Astrocyte of the spinal cord (primary cell): ENCODE data around the gene HIGD1B.

Source experiments
- DNase-seq: peaks from one replicate; pipeline ENCODE4 v3.0.0; 2011; ENCODE audit warnings: low read depth, low spot score
- H3K4me3 ChIP-seq: 2 replicates; pipeline ENCODE4 v1.5.1; 2011; ENCODE audit warnings: low read depth, mild to moderate bottlenecking, low read length, moderate library complexity
- in situ Hi-C: cut with HindIII; loops from 2 replicates; pipeline ENCODE4 v1.10.0; 2017; ENCODE audit warnings: low sequenced_read_pairs
- TF ChIP-seq, protein P1 (sequence below): IDR thresholded peaks from 2 replicates; pipeline ENCODE4 v1.5.1; 2012; ENCODE audit warnings: low read depth, mild to moderate bottlenecking, low read length, inconsistent platforms

The HIGD1B gene

GRCh38 chr17:44848961-44849489 is 1.3 kb downstream of the HIGD1B start:
- no peak for DNase-seq
- in situ Hi-C loops, result no loop called here
- TF ChIP-seq, protein P1, sequence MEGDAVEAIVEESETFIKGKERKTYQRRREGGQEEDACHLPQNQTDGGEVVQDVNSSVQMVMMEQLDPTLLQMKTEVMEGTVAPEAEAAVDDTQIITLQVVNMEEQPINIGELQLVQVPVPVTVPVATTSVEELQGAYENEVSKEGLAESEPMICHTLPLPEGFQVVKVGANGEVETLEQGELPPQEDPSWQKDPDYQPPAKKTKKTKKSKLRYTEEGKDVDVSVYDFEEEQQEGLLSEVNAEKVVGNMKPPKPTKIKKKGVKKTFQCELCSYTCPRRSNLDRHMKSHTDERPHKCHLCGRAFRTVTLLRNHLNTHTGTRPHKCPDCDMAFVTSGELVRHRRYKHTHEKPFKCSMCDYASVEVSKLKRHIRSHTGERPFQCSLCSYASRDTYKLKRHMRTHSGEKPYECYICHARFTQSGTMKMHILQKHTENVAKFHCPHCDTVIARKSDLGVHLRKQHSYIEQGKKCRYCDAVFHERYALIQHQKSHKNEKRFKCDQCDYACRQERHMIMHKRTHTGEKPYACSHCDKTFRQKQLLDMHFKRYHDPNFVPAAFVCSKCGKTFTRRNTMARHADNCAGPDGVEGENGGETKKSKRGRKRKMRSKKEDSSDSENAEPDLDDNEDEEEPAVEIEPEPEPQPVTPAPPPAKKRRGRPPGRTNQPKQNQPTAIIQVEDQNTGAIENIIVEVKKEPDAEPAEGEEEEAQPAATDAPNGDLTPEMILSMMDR, result no peak
- H3K4me3 ChIP-seq, result no peak overlapping the region

- DNase-seq, result no peak
- no peak overlapping the region for H3K4me3 ChIP-seq
- in situ Hi-C loops, result no loop called here
- TF ChIP-seq, protein P1, result no peak
These were observed 2.3 kb downstream of the HIGD1B start for GRCh38 chr17:44850025-44850424.

GRCh38 chr17:44850612-44851011 is 2.9 kb downstream of the HIGD1B start:
- in situ Hi-C loops, result no loop called here
- no peak overlapping the region for H3K4me3 ChIP-seq
- TF ChIP-seq, protein P1, result no peak
- no peak for DNase-seq

- DNase-seq, result no peak
- in situ Hi-C loops, result no loop called here
- no peak overlapping the region for H3K4me3 ChIP-seq
- TF ChIP-seq, protein P1, result no peak
These were observed 6.5 kb downstream of the HIGD1B start for GRCh38 chr17:44854192-44854591.

DNA sequence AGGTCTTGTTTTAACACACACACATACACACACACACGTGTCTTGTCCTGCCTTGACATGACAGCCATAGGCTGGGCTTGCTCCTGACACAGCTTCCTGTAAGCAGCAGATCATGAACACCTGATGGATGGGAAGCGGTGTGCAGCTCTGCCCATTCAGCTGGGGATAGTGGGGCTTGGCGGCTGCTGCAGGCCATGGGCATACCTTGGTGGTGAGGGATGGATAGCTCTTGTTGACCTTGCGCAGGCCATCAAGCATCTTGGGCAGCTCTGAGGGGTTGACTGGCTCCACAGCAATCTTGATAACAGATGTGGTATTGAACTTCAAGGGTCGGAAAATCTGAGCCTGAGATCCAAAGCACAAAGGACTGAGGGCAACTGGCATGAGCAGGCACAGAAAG is 12.0 kb downstream of the HIGD1B start:
- TF ChIP-seq, protein P1, result no peak
- H3K4me3 ChIP-seq, result no peak overlapping the region
- DNase-seq, result no peak
- in situ Hi-C loops, result no loop called here

- TF ChIP-seq, protein P1, result no peak
These were observed 14.7 kb downstream of the HIGD1B start for GRCh38 chr17:44862278-44862914.

More at GRCh38 chr17:44862278-44862914, 14.7 kb downstream of the HIGD1B start:
- in situ Hi-C loops, result no loop called here
- DNase-seq, result no peak
- H3K4me3 ChIP-seq, result no peak overlapping the region
